H9 (cell line): ENCODE measurements around the gene SNPH. TPM values are rescaled to one million over a fixed set of nuclear protein-coding genes. Genes with fewer than 3 reads are reported as not detected.

Experiments
- DNase-seq: peaks from one replicate; pipeline ENCODE4 v3.0.0-alpha.2; 2017
- H2AFZ ChIP-seq: one replicate; pipeline ENCODE4 v1.6.1; 2013; ENCODE audit warnings: mild to moderate bottlenecking, low read length, control low read depth, moderate library complexity
- H2AK5ac ChIP-seq: 2 replicates; pipeline ENCODE4 v1.6.1; 2013; ENCODE audit warnings: low read length, control low read depth, mixed read lengths; ENCODE audit not compliant: insufficient read length
- H2BK120ac ChIP-seq: one replicate; pipeline ENCODE4 v1.6.1; 2013; ENCODE audit warnings: low read depth, mild to moderate bottlenecking, low read length, control low read depth, inconsistent platforms; ENCODE audit not compliant: poor library complexity, severe bottlenecking
- H2BK12ac ChIP-seq: 2 replicates; pipeline ENCODE4 v1.6.1; 2013; ENCODE audit warnings: low read length, control low read depth, mixed read lengths, low read depth; ENCODE audit not compliant: insufficient read length
- H2BK15ac ChIP-seq: 2 replicates; pipeline ENCODE4 v1.6.1; 2013; ENCODE audit warnings: low read depth, low read length, control low read depth
- H2BK20ac ChIP-seq: one replicate; pipeline ENCODE4 v1.6.1; 2013; ENCODE audit warnings: low read depth, mild to moderate bottlenecking, low read length, control low read depth, inconsistent platforms; ENCODE audit not compliant: poor library complexity, severe bottlenecking
- H2BK5ac ChIP-seq: 2 replicates; pipeline ENCODE4 v1.6.1; 2013; ENCODE audit warnings: low read length, control low read depth, mixed read lengths; ENCODE audit not compliant: insufficient read length
- H3K14ac ChIP-seq: 2 replicates; pipeline ENCODE4 v1.6.1; 2013; ENCODE audit warnings: low read length, control low read depth; ENCODE audit not compliant: insufficient read depth
- H3K18ac ChIP-seq: 2 replicates; pipeline ENCODE4 v1.6.1; 2013; ENCODE audit warnings: low read depth, mild to moderate bottlenecking, mixed read lengths, low read length, control low read depth; ENCODE audit not compliant: insufficient read length
- H3K23ac ChIP-seq: 2 replicates; pipeline ENCODE4 v1.6.1; 2013; ENCODE audit warnings: low read length, control low read depth, mixed read lengths, low read depth; ENCODE audit not compliant: insufficient read length
- H3K23me2 ChIP-seq: 2 replicates; pipeline ENCODE4 v1.6.1; 2013; ENCODE audit warnings: low read depth, mild to moderate bottlenecking, mixed read lengths, low read length, control low read depth; ENCODE audit not compliant: insufficient read length, poor library complexity, severe bottlenecking
- H3K27ac ChIP-seq: 2 replicates; pipeline ENCODE4 v1.5.1; 2013; ENCODE audit warnings: low read length, control low read depth, mixed read lengths, low read depth; ENCODE audit not compliant: insufficient read length
- H3K27me3 ChIP-seq: 2 replicates; pipeline ENCODE4 v1.6.1; 2013; ENCODE audit warnings: low read length, control low read depth, inconsistent platforms; ENCODE audit not compliant: insufficient read depth
- H3K4ac ChIP-seq: 2 replicates; pipeline ENCODE4 v1.6.1; 2013; ENCODE audit warnings: low read depth, mild to moderate bottlenecking, control low read depth, inconsistent platforms, low read length, moderate library complexity
- H3K4me1 ChIP-seq: 2 replicates; pipeline ENCODE4 v1.6.1; 2013; ENCODE audit warnings: low read length, control low read depth, inconsistent platforms; ENCODE audit not compliant: insufficient read depth
- H3K4me2 ChIP-seq: 2 replicates; pipeline ENCODE4 v1.6.1; 2013; ENCODE audit warnings: low read length, control low read depth, mixed read lengths; ENCODE audit not compliant: insufficient read length, insufficient read depth
- H3K56ac ChIP-seq: 2 replicates; pipeline ENCODE4 v1.6.1; 2013; ENCODE audit warnings: low read depth, mild to moderate bottlenecking, mixed read lengths, low read length, control low read depth; ENCODE audit not compliant: insufficient read length
- H3K79me1 ChIP-seq: 2 replicates; pipeline ENCODE4 v1.6.1; 2013; ENCODE audit warnings: low read depth, mild to moderate bottlenecking, moderate library complexity, low read length, control low read depth, inconsistent platforms; ENCODE audit not compliant: insufficient read depth, poor library complexity, severe bottlenecking
- H3K79me2 ChIP-seq: 2 replicates; pipeline ENCODE4 v1.6.1; 2013; ENCODE audit warnings: low read length, control low read depth, inconsistent platforms; ENCODE audit not compliant: insufficient read depth
- H3K9ac ChIP-seq: 2 replicates; pipeline ENCODE4 v1.6.1; 2013; ENCODE audit warnings: low read length, control low read depth, mixed read lengths; ENCODE audit not compliant: insufficient read length; ENCODE audit errors: extremely low read depth
- H3K9me3 ChIP-seq: one replicate; pipeline ENCODE4 v1.6.1; 2013; ENCODE audit warnings: low read depth, low read length, inconsistent platforms; ENCODE audit not compliant: control insufficient read depth
- H3T11ph ChIP-seq: one replicate; pipeline ENCODE4 v1.6.1; 2013; ENCODE audit warnings: mild to moderate bottlenecking, low read length, control low read depth, inconsistent platforms
- H4K20me1 ChIP-seq: one replicate; pipeline ENCODE4 v1.6.1; 2013; ENCODE audit not compliant: control insufficient read depth, insufficient read length, insufficient read depth
- H4K5ac ChIP-seq: 2 replicates; pipeline ENCODE4 v1.6.1; 2013; ENCODE audit warnings: low read depth, mild to moderate bottlenecking, mixed read lengths, low read length, control low read depth; ENCODE audit not compliant: insufficient read length
- H4K8ac ChIP-seq: replicated peaks from 2 replicates; pipeline ENCODE4 v1.6.1; 2013; ENCODE audit warnings: low read length, control low read depth, mixed read lengths, low read depth; ENCODE audit not compliant: insufficient read length
- H4K91ac ChIP-seq: 2 replicates; pipeline ENCODE4 v1.6.1; 2013; ENCODE audit warnings: low read depth, mild to moderate bottlenecking, moderate library complexity, mixed read lengths, low read length, control low read depth; ENCODE audit not compliant: insufficient read length
- H3K27ac Mint-ChIP-seq, 3 experiments: 2 replicates in 2 of 3; 3 replicates in 1 of 3; pipeline ENCODE4 v1.8.0; 2020 to 2021; ENCODE audit warnings: mixed read lengths in 3 of 3, mild to moderate bottlenecking in 1 of 3, moderate library complexity in 1 of 3
- H3K27me3 Mint-ChIP-seq: 2 replicates; pipeline ENCODE4 v1.8.0; 2021; ENCODE audit warnings: low read depth, mild to moderate bottlenecking, moderate library complexity, mixed read lengths
- H3K36me3 Mint-ChIP-seq, 3 experiments: 2 replicates in 2 of 3; 3 replicates in 1 of 3; pipeline ENCODE4 v1.8.0; 2020 to 2021; ENCODE audit warnings: low read depth in 3 of 3, mixed read lengths in 3 of 3; ENCODE audit not compliant: insufficient read depth in 1 of 3
- H3K4me1 Mint-ChIP-seq, 2 experiments: 2 replicates each; pipeline ENCODE4 v1.8.0; 2020; ENCODE audit warnings: mixed read lengths in 2 of 2
- H3K4me3 Mint-ChIP-seq, 2 experiments: 2 replicates in 1 of 2; 3 replicates in 1 of 2; pipeline ENCODE4 v1.8.0; 2020 to 2021; ENCODE audit warnings: mild to moderate bottlenecking in 2 of 2, mixed read lengths in 2 of 2, moderate library complexity in 1 of 2
- H3K9me3 Mint-ChIP-seq, 2 experiments: 2 replicates in 1 of 2; 3 replicates in 1 of 2; pipeline ENCODE4 v1.8.0; 2020; ENCODE audit warnings: mild to moderate bottlenecking in 2 of 2, mixed read lengths in 2 of 2, moderate library complexity in 1 of 2
- WGBS: extraction: QIAGEN DNeasy Blood & Tissue Kit; methylation state at CpG from one replicate; pipeline ENCODE4 v1.1.7; 2013; ENCODE audit warnings: missing lambda C conversion rate, low lambda C conversion rate, mixed read lengths; ENCODE audit not compliant: insufficient read length; ENCODE audit errors: extremely low coverage; 5-methylcytosine and 5-hydroxymethylcytosine counted together
- total RNA-seq: library from RNA; stranded (reverse); gene quantifications from 2 replicates; pipeline ENCODE4 v1.2.1, GENCODE V29; 2021
- TF ChIP-seq, protein P1 (sequence below): fragments of 200-600 bp; sonication (generic); conservative IDR thresholded peaks from 3 replicates; pipeline ENCODE4 v1.8.0; 2021; ENCODE audit warnings: antibody characterized with exemption, mild to moderate bottlenecking

The SNPH gene
- total RNA-seq, 1 experiment from 2014 or later, result 1.8 TPM

DNA sequence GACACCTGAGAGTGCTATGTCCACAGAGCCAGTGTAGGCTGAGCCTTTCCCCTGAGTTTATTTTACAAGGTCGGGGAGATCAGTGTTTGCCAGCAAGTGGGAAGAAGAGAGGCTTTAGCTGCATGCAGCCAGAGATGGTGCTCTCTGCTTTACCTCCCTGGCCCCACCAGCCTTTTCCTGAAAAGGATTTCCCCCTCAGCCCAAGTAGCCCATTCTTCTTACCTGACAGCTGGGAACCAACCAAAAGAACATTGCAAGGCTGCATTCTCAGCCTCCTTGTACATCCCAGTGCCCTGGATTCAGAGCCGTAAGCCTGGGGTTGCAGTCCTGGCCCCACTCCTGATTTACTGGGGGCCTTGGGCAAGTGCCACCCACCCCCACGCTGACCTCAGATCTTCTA lies 16.9 kb downstream of the SNPH start:
- H3K27ac Mint-ChIP-seq, result peak overlapping the region in 1 of 3 experiments; percentile 1; a peak in 1 of 7 replicates
- Histone ChIP-seq H2BK120ac (no peak overlapping the region), H2AK5ac (no peak overlapping the region), H3K79me2 (no peaks in the 10 kb centered on the region), H2AFZ (no peak overlapping the region), H4K20me1 (no peaks in the 10 kb centered on the region), H3K56ac (no peak overlapping the region), H2BK12ac (no peak overlapping the region), H4K8ac (no peak overlapping the region), H3K23me2 (no peaks in the 10 kb centered on the region), H3K9me3 (no peaks in the 10 kb centered on the region), H3K9ac (no peak overlapping the region), H3K23ac (no peak overlapping the region), H3K4me1 (no peaks in the 10 kb centered on the region), H3K18ac (no peak overlapping the region), H2BK15ac (no peak overlapping the region), H3K79me1 (no peaks in the 10 kb centered on the region), H3K27ac (no peak overlapping the region), H3K4me2 (no peak overlapping the region), H3T11ph (no peak overlapping the region), H3K27me3 (no peaks in the 10 kb centered on the region), H3K14ac (no peak overlapping the region), H4K91ac (no peak overlapping the region), H3K4ac (no peak overlapping the region), H2BK20ac (no peak overlapping the region), H2BK5ac (no peak overlapping the region), H4K5ac (no peak overlapping the region)
- no CpG with 5 or more reads among the region's 3 CpGs for whole genome bisulfite sequencing
- no peak overlapping the region for H3K4me3 Mint-ChIP-seq
- peaks cover 2 to 11% of the 10 kb centered on the region in 2 experiments; a peak in 3 of 4 replicates for H3K4me1 Mint-ChIP-seq
- no peaks in the 10 kb centered on the region for H3K36me3 Mint-ChIP-seq
- TF ChIP-seq, protein P1, sequence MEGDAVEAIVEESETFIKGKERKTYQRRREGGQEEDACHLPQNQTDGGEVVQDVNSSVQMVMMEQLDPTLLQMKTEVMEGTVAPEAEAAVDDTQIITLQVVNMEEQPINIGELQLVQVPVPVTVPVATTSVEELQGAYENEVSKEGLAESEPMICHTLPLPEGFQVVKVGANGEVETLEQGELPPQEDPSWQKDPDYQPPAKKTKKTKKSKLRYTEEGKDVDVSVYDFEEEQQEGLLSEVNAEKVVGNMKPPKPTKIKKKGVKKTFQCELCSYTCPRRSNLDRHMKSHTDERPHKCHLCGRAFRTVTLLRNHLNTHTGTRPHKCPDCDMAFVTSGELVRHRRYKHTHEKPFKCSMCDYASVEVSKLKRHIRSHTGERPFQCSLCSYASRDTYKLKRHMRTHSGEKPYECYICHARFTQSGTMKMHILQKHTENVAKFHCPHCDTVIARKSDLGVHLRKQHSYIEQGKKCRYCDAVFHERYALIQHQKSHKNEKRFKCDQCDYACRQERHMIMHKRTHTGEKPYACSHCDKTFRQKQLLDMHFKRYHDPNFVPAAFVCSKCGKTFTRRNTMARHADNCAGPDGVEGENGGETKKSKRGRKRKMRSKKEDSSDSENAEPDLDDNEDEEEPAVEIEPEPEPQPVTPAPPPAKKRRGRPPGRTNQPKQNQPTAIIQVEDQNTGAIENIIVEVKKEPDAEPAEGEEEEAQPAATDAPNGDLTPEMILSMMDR, result no peak
- H3K27me3 Mint-ChIP-seq, result peaks cover 1% of the 10 kb centered on the region
- peak; percentile 6 for DNase-seq
- no peaks in the 10 kb centered on the region for H3K9me3 Mint-ChIP-seq
